Common myeloid progenitor, CD34-positive (primary cell): Measurements from ENCODE around the gene HEPN1.

Experiments used
- CTCF ChIA-PET: fragments of 350-600 bp; sonication (Branson Sonifier 250); formaldehyde crosslinking; loops from one replicate; lab custom pipeline; 2021; ENCODE audit warnings: antibody characterized with exemption; lab: Charles Lee
- POLR2A ChIA-PET: fragments of 350-600 bp; sonication (Branson Sonifier 250); formaldehyde crosslinking; loops from one replicate; lab custom pipeline; 2021; ENCODE audit warnings: antibody characterized with exemption; lab: Charles Lee
- DNase-seq, 3 donors: peaks; one replicate each; pipeline versions ENCODE4 v3.0.0 to v3.0.0-alpha.2; 2013
- H3K27ac ChIP-seq, 2 experiments: 1 replicate in 1 of 2; 2 replicates in 1 of 2; pipeline ENCODE4 v1.7.0; 2013; ENCODE audit warnings: inconsistent platforms in 2 of 2, low read length in 2 of 2, mild to moderate bottlenecking in 2 of 2, low read depth in 1 of 2, moderate library complexity in 1 of 2; ENCODE audit not compliant: severe bottlenecking in 2 of 2, insufficient read depth in 1 of 2, poor library complexity in 1 of 2
- H3K27me3 ChIP-seq, 5 experiments: replicated peaks in 2 of 5; 1 replicate in 3 of 5; 2 replicates in 2 of 5; pipeline versions ENCODE4 v1.6.1 to v1.7.0; 2013; ENCODE audit warnings: low read length in 4 of 5, mild to moderate bottlenecking in 2 of 5, moderate library complexity in 2 of 5, inconsistent platforms in 1 of 5; ENCODE audit not compliant: insufficient read depth in 5 of 5, control insufficient read depth in 4 of 5
- H3K36me3 ChIP-seq, 4 experiments: 1 replicate in 2 of 4; 2 replicates in 2 of 4; pipeline versions ENCODE4 v1.6.1 to v1.7.0; 2013; ENCODE audit warnings: low read length in 3 of 4, control low read depth in 1 of 4, mild to moderate bottlenecking in 1 of 4; ENCODE audit not compliant: control insufficient read depth in 4 of 4, insufficient read depth in 4 of 4
- H3K4me1 ChIP-seq, 4 experiments: 1 replicate in 3 of 4; 2 replicates in 1 of 4; pipeline versions ENCODE4 v1.6.1 to v1.7.1; 2013; ENCODE audit warnings: low read length in 3 of 4, mild to moderate bottlenecking in 3 of 4, control low read depth in 1 of 4, inconsistent platforms in 1 of 4, moderate library complexity in 1 of 4; ENCODE audit not compliant: control insufficient read depth in 4 of 4, insufficient read depth in 4 of 4; ENCODE audit errors: control extremely low read depth in 1 of 4
- H3K4me3 ChIP-seq, 7 experiments: 1 replicate in 4 of 7; 2 replicates in 3 of 7; pipeline versions ENCODE4 v1.5.1 to v1.7.0; 2013; ENCODE audit warnings: mild to moderate bottlenecking in 7 of 7, low read length in 6 of 7, moderate library complexity in 6 of 7, inconsistent platforms in 2 of 7, low read depth in 2 of 7, control low read depth in 1 of 7; ENCODE audit not compliant: insufficient read depth in 4 of 7, control insufficient read depth in 1 of 7; ENCODE audit errors: extremely low read depth in 1 of 7
- H3K9me3 ChIP-seq, 5 experiments: 1 replicate in 4 of 5; 2 replicates in 1 of 5; pipeline versions ENCODE4 v1.6.1 to v1.7.1; 2013; ENCODE audit warnings: low read length in 4 of 5, mild to moderate bottlenecking in 2 of 5, inconsistent platforms in 1 of 5, low read depth in 1 of 5, moderate library complexity in 1 of 5; ENCODE audit not compliant: control insufficient read depth in 4 of 5, insufficient read depth in 2 of 5; ENCODE audit errors: control extremely low read depth in 1 of 5
- WGBS: methylation state at CpG from one replicate; pipeline ENCODE4 v1.1.5; 2013; ENCODE audit not compliant: insufficient coverage; 5-methylcytosine and 5-hydroxymethylcytosine counted together

HEPN1 gene

DNA sequence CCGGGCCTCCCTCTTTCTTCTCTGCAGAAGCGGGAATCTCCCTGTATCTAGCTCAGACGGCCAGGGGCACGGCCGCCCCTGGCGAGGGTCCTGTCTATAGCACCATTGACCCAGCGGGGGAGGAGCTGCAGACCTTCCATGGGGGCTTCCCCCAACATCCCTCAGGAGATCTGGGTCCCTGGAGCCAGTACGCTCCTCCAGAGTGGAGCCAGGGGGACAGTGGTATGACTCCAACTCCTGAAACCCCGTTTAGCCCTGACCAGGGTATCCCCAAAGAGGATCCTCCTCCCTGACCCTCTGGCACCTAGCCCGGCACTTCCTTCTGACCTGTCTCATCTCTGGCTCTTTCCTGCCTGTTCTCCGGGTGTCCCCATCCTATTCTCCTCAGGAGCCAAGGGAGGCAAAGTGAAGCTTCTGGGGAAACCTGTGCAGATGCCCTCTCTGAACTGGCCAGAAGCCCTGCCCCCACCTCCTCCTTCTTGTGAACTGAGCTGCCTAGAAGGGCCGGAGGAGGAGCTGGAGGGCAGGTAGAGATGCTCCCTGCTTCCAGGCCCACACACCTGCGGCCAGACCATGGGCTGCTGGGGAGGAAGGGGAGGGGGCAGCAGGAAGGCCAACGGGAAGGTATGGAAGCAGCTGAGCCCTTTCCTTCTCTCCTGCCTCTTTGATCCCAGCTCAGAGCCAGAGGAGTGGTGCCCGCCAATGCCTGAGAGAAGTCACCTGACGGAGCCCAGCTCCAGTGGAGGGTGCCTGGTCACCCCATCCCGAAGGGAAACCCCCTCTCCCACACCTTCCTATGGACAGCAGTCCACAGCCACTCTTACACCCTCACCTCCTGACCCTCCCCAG lies 40.9 kb upstream of the HEPN1 start:
- peaks cover 0 to 24% (median 17%) of the 10 kb centered on the region in 5 experiments for H3K27me3 ChIP-seq
- 75% methylated on average over 12 of the region's 17 CpGs for WGBS
- DNase-seq = no peak
- peak overlapping the region in 5 of 7 experiments; percentile 2 to 89 (median 74) for H3K4me3 ChIP-seq
- H3K4me1 ChIP-seq = peaks cover 0 to 55% (median 42%) of the 10 kb centered on the region in 4 experiments
- ChIA-PET POLR2A (interaction anchor here (1.1 kb wide), 1 partner anchor 182 kb away, joined by 3 read pairs; no protein-coding TSS in a partner anchor), CTCF (interaction anchor here (1.0 to 1.4 kb wide), 4 partner anchors 9 to 76 kb away, joined by 3 to 6 read pairs (median 5); partner anchors contain the start of gene CCDC15)
- H3K27ac ChIP-seq = no peak overlapping the region
- peaks cover 0 to 8% (median 5%) of the 10 kb centered on the region in 4 experiments for H3K36me3 ChIP-seq
- H3K9me3 ChIP-seq = no peaks in the 10 kb centered on the region

- Histone ChIP-seq H3K4me3 (no peak overlapping the region), H3K9me3 (no peaks in the 10 kb centered on the region), H3K27me3 (peaks cover 0 to 16% (median 12%) of the 10 kb centered on the region in 5 experiments), H3K4me1 (peaks cover 0 to 55% (median 42%) of the 10 kb centered on the region in 4 experiments), H3K36me3 (peaks cover 0 to 11% (median 5%) of the 10 kb centered on the region in 4 experiments), H3K27ac (no peak overlapping the region)
- CTCF ChIA-PET = interaction anchor here (1.0 to 5.4 kb wide), 6 partner anchors 8 to 42 kb away, joined by 3 to 39 read pairs (median 6); no protein-coding TSS in a partner anchor
- no peak for DNase-seq
- POLR2A ChIA-PET = interaction anchor here (1.1 kb wide), 1 partner anchor 181 kb away, joined by 3 read pairs; no protein-coding TSS in a partner anchor
- 95% methylated on average over 9 of the region's 11 CpGs for WGBS
These were observed 40.1 kb upstream of the HEPN1 start for GRCh38 chr11:124878759-124879492.

GRCh38 chr11:124879493-124880289 lies 39.4 kb upstream of the HEPN1 start:
- ChIA-PET POLR2A (no interaction called here), CTCF (interaction anchor here (1.0 to 5.4 kb wide), 3 partner anchors 9 to 14 kb away, joined by 3 to 39 read pairs (median 5); no protein-coding TSS in a partner anchor)
- H3K27me3 ChIP-seq = peaks cover 0 to 11% (median 9%) of the 10 kb centered on the region in 5 experiments
- WGBS = 84% methylated on average over 5 of the region's 16 CpGs
- peak overlapping the region in 2 of 7 experiments; percentile 16 to 20 for H3K4me3 ChIP-seq
- H3K9me3 ChIP-seq = no peaks in the 10 kb centered on the region
- DNase-seq = no peak
- H3K4me1 ChIP-seq = peaks cover 0 to 55% (median 42%) of the 10 kb centered on the region in 4 experiments
- peaks cover 2 to 19% (median 8%) of the 10 kb centered on the region in 4 experiments for H3K36me3 ChIP-seq
- H3K27ac ChIP-seq = no peak overlapping the region

GRCh38 chr11:124880290-124880611 lies 38.8 kb upstream of the HEPN1 start:
- Histone ChIP-seq H3K27ac (no peak overlapping the region), H3K4me1 (peaks cover 0 to 55% (median 42%) of the 10 kb centered on the region in 4 experiments), H3K9me3 (no peaks in the 10 kb centered on the region), H3K27me3 (peaks cover 0 to 8% (median 4%) of the 10 kb centered on the region in 5 experiments), H3K4me3 (peak overlapping the region in 2 of 7 experiments; percentile 16 to 20), H3K36me3 (peaks cover 2 to 24% (median 8%) of the 10 kb centered on the region in 4 experiments)
- DNase-seq = peak in 2 of 3 donors; percentile 34 to 49
- CTCF ChIA-PET = interaction anchor here (0.9 to 5.4 kb wide), 4 partner anchors 9 to 21 kb away, joined by 3 to 39 read pairs (median 4); no protein-coding TSS in a partner anchor
- POLR2A ChIA-PET = no interaction called here
- 43% methylated on average over 10 of the region's 10 CpGs for WGBS

DNA sequence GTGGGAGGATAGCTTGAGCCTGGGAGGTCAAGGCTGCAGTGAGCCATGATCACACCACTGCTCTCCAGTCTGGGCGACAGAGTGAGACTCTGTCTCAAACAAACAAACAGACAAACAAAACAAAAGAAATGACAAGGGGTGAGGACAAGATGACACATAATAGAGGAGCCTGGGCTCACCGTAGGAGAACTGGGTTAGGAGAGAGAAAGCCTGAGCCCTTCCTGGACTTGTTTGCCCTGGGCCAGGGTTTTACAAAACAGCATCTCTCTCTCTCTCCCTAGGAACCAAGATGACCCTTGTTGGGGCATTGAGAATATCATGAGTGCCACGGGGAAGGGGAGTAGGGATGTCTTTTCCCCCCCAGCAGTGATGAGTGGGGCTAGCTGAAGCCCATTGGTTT lies 38.1 kb upstream of the HEPN1 start:
- H3K4me1 ChIP-seq = peaks cover 0 to 50% (median 36%) of the 10 kb centered on the region in 4 experiments
- peaks cover 3 to 28% (median 8%) of the 10 kb centered on the region in 4 experiments for H3K36me3 ChIP-seq
- H3K27ac ChIP-seq = no peak overlapping the region
- ChIA-PET CTCF (interaction anchor here (0.9 to 5.4 kb wide), 3 partner anchors 12 to 21 kb away, joined by 3 to 39 read pairs (median 11); no protein-coding TSS in a partner anchor), POLR2A (no interaction called here)
- H3K4me3 ChIP-seq = no peak overlapping the region
- no peak for DNase-seq
- H3K9me3 ChIP-seq = no peaks in the 10 kb centered on the region
- WGBS = 92% methylated on average over 2 of the region's 3 CpGs
- peaks cover 0 to under 1% (median 0%) of the 10 kb centered on the region in 5 experiments for H3K27me3 ChIP-seq
